SU-DHL-6 (cell line): ENCODE measurements around the gene CDH3.

Experiments
- H2AFZ ChIP-seq: fragments of 200-600 bp; sonication (generic); 2 replicates; pipeline ENCODE4 v1.6.1; 2014; ENCODE audit warnings: low read depth, mild to moderate bottlenecking, moderate library complexity, mixed read lengths, antibody characterized with exemption, low read length; ENCODE audit not compliant: severe bottlenecking
- H3F3A ChIP-seq: fragments of 200-600 bp; shearing (Covaris generic); 2 replicates; pipeline ENCODE4 v1.6.0; 2016; ENCODE audit warnings: antibody characterized with exemption, mild to moderate bottlenecking; ENCODE audit not compliant: insufficient read depth
- H3K27ac ChIP-seq: fragments of 200-600 bp; sonication (generic); 2 replicates; pipeline ENCODE4 v1.5.1; 2016; ENCODE audit warnings: low read depth, mild to moderate bottlenecking, low read length, moderate library complexity, mixed read lengths
- H3K27me3 ChIP-seq: fragments of 200-600 bp; sonication (generic), shearing (Covaris generic); 2 replicates; pipeline ENCODE4 v1.6.0; 2014; ENCODE audit warnings: mild to moderate bottlenecking, low read length
- H3K36me3 ChIP-seq: fragments of 200-600 bp; sonication (generic); 2 replicates; pipeline ENCODE4 v1.6.1; 2014; ENCODE audit warnings: mild to moderate bottlenecking, low read length, mixed read lengths
- H3K4me2 ChIP-seq: fragments of 300-600, 200-600 bp; shearing (Covaris generic), sonication (generic); 2 replicates; pipeline ENCODE4 v1.6.0; 2014; ENCODE audit warnings: low read length, low read depth, mild to moderate bottlenecking; ENCODE audit not compliant: poor library complexity, severe bottlenecking
- H3K4me3 ChIP-seq: fragments of 200-600 bp; sonication (generic); 2 replicates; pipeline ENCODE4 v1.5.1; 2014; ENCODE audit warnings: antibody characterized with exemption, low read length, mild to moderate bottlenecking, mixed read lengths; ENCODE audit not compliant: insufficient read depth, poor library complexity, severe bottlenecking
- H3K79me2 ChIP-seq: fragments of 200-600 bp; sonication (generic); 2 replicates; pipeline ENCODE4 v1.6.1; 2014; ENCODE audit warnings: mild to moderate bottlenecking, low read length, moderate library complexity; ENCODE audit not compliant: insufficient read depth
- H3K9ac ChIP-seq: fragments of 200-600 bp; sonication (generic); 2 replicates; pipeline ENCODE4 v1.7.0; 2014; ENCODE audit warnings: mild to moderate bottlenecking, low read length
- H3K9me2 ChIP-seq: fragments of 200-600 bp; sonication (generic); replicated peaks from 2 replicates; pipeline ENCODE4 v1.6.1; 2014; ENCODE audit warnings: low read length; ENCODE audit not compliant: insufficient read depth
- H3K9me3 ChIP-seq: fragments of 200-600 bp; sonication (generic); 2 replicates; pipeline ENCODE4 v1.6.1; 2014; ENCODE audit warnings: low read length, mixed read lengths; ENCODE audit not compliant: insufficient read depth
- H4K20me1 ChIP-seq: fragments of 200-600 bp; sonication (generic); 2 replicates; pipeline ENCODE4 v1.6.1; 2014; ENCODE audit warnings: low read depth, mild to moderate bottlenecking, antibody characterized with exemption, low read length, moderate library complexity, mixed read lengths
- CTCF ChIP-seq: fragments of 200-600 bp; sonication (generic); IDR thresholded peaks from one replicate; pipeline ENCODE4 v1.5.1; 2017; ENCODE audit warnings: antibody characterized with exemption, mild to moderate bottlenecking, low read length, moderate library complexity; ENCODE audit not compliant: insufficient read depth, poor library complexity, severe bottlenecking
- EZH2phosphoT487 ChIP-seq: fragments of 200-600 bp; sonication (generic), shearing (Covaris generic); conservative IDR thresholded peaks from 2 replicates; pipeline ENCODE4 v1.6.1; 2018; ENCODE audit warnings: mild to moderate bottlenecking, antibody characterized with exemption, low read length, moderate library complexity, mixed read lengths

The CDH3 gene

GRCh38 chr16:68665501-68665900 lies 20.4 kb downstream of the CDH3 start:
- no peak overlapping the region for H3K4me3 ChIP-seq
- no peak overlapping the region for H2AFZ ChIP-seq
- no peak overlapping the region for H3K4me2 ChIP-seq
- no peaks in the 10 kb centered on the region for H3K9me3 ChIP-seq
- H3K36me3 ChIP-seq = no peaks in the 10 kb centered on the region
- H3K27me3 ChIP-seq = no peaks in the 10 kb centered on the region
- no peak overlapping the region for H3K9ac ChIP-seq
- no peak overlapping the region for H3K27ac ChIP-seq
- no peaks in the 10 kb centered on the region for H3K79me2 ChIP-seq
- no peak for TF ChIP-seq CTCF
- no peaks in the 10 kb centered on the region for H3F3A ChIP-seq
- H3K9me2 ChIP-seq = no peaks in the 10 kb centered on the region
- no peaks in the 10 kb centered on the region for H4K20me1 ChIP-seq

GRCh38 chr16:68668266-68668665 lies 23.2 kb downstream of the CDH3 start:
- no peaks in the 10 kb centered on the region for H3K9me3 ChIP-seq
- H3K27me3 ChIP-seq = no peaks in the 10 kb centered on the region
- no peaks in the 10 kb centered on the region for H3K9me2 ChIP-seq
- H3K4me2 ChIP-seq = no peak overlapping the region
- no peaks in the 10 kb centered on the region for H3F3A ChIP-seq
- no peak overlapping the region for H2AFZ ChIP-seq
- no peak overlapping the region for H3K27ac ChIP-seq
- no peaks in the 10 kb centered on the region for H3K36me3 ChIP-seq
- TF ChIP-seq CTCF = no peak
- no peak for TF ChIP-seq EZH2phosphoT487
- no peak overlapping the region for H3K4me3 ChIP-seq
- H3K9ac ChIP-seq = no peak overlapping the region
- H4K20me1 ChIP-seq = no peaks in the 10 kb centered on the region
- H3K79me2 ChIP-seq = no peaks in the 10 kb centered on the region

GRCh38 chr16:68676113-68676860 lies 31.2 kb downstream of the CDH3 start:
- Histone ChIP-seq H2AFZ (no peak overlapping the region), H3K36me3 (no peaks in the 10 kb centered on the region), H4K20me1 (no peaks in the 10 kb centered on the region), H3F3A (no peaks in the 10 kb centered on the region), H3K27me3 (no peaks in the 10 kb centered on the region), H3K79me2 (no peaks in the 10 kb centered on the region), H3K4me3 (no peak overlapping the region), H3K9me2 (no peaks in the 10 kb centered on the region), H3K9me3 (no peaks in the 10 kb centered on the region), H3K27ac (no peak overlapping the region), H3K9ac (no peak overlapping the region), H3K4me2 (no peak overlapping the region)
- TF ChIP-seq EZH2phosphoT487 (no peak), CTCF (no peak)
